Measurements from ENCODE around the gene DDX20. TPM values are rescaled to one million over a fixed set of nuclear protein-coding genes. Genes with fewer than 3 reads are reported as not detected.

Gene DDX20
- total RNA-seq, 1 donor from 2014 or later: 12.8 TPM

DNA sequence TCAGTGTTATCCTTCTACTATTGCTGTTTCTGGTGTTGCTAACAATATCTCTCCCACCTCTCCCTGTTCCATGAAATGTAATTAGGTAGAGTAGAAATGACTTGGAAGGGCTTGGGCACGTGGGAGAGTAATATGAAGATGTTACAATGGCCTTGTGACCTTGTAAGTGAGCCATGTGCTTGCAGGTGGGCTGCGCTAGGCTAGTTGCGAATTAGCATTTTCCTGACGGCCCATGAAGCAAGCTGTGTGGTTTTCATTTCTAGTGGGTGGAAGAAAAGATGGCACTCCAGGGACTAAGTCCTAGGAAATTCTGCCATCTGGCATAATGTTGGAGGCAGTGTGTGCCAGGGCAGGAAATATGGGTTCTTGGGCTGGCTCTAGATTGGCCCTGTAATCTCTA is 7.8 kb upstream of the DDX20 start:
- DNase-seq: no peak

DNA sequence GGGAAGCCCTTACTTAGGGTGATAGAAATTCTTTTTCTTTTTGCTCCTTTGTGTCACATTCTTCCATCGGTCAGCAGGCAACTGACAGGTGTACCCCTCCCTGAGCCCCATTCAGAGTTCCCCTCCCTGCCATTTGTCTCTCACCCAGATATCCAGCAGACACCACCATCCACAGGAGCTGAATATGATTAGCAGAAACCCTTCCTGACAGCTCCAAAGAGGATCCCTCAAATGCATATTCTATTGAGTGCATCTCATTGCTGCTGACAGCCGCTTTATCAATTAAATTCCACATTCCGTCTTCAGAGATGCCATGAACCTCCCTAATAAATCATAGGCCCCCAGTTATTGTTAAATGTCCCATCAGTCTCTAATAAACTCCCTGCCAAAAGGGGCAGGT is 6.1 kb upstream of the DDX20 start:
- DNase-seq: no peak

DNA sequence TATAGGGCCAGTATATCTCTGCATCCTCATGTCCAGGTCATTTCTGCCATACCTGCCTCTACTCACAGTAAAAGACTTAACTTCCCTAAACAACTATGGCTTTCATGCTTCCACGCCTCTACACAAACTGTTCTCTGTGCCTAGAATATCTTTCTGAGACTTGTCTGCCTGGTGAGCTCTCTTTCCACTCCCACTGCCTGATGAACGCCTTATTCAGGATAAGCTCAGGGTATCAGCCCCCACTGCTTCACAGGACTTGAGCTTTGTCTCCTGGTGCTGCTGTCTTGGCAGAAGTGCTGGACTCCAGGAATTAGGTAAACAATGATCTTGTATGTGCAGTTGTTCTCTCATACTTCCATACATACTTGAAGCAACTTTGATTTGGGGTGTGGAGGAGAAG is 4.8 kb upstream of the DDX20 start:
- DNase-seq: no peak

DNA sequence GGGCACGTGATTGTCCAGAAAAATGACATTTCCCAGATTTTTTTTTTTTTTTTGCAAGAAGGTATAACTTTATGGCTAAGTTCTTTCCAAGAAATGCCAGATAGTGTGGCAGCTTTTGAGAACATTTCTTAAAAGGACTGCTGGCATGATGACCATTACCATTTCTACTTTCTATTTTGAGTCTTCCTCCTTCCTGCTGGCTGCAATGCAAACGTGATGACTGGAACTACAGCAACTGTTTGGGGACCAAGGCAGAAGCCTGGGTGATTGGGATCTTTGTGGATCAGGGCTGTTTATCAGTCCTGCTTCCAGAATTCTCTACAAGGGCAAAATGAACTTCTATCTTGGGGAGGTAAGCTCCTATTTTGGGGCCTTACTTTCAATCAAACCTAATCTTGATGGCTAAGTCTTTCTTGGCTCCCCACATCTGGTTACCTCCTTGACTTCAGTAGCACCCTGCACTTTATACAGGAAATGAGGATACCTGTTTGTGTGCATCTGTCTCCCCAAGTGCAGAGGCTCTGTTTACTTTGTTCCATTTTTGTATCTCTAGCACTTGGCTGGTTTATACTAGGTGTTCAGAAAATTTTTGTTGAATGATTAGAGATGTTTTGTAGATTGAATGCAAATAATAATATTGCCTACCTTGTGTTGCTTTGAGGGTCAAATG is 3.7 kb upstream of the DDX20 start:
- no peak for DNase-seq

DNA sequence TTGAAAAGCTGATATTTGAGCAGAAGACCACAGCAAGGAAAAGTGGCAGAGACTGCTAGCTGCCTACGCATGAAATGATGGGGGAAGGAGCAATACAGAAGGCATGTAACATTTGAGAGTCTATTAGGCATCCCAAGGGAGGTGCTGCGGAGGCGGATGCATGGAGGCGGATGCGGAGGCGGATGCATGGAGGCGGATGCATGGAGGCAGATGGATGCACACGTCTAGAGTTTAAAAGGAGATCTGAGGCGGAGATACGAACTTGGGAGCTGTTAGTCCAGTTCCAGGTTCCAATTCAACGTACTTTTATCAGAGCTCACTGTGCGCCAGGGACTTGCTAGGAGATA is 744 bp upstream of the DDX20 start:
- DNase-seq: peak; percentile 88

DNA sequence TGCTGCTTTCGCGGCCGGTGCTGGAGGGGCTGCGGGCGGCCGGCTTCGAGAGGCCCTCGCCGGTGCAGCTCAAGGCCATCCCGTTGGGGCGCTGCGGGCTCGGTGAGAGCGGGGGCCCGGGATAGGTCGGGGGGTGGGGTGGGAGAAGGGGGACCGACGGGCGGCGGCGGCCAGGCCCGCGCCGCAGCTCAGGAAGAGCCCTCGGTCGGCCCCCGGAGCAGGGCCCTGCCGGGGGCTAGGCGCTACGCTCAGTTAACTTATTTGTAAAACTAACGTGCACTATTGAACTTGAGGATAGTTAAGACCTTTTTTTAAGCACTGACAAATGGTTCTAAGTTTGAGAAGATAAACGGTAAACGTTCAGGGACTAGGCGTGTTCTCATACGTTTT is 418 bp downstream of the DDX20 start:
- no peak for DNase-seq

DNA sequence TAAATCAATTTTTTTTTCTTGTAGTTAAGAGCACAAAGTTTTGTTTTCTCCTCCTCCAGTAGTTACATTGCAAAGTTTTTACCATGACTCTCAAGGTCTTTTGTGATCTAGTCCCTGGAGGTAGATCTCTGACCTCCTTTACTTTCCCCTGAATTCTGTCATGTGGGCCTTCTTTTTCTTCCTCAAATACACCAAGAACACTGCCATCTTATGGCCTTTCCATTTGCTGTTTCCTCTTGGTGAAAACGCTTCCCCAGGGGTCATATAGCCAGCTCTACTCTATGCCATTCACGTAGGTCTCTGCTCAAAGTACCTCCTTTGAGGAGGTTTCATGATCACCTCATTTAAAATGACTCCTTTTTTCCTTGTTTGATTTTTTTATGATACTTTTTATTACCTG is 2.7 kb downstream of the DDX20 start:
- DNase-seq: no peak

DNA sequence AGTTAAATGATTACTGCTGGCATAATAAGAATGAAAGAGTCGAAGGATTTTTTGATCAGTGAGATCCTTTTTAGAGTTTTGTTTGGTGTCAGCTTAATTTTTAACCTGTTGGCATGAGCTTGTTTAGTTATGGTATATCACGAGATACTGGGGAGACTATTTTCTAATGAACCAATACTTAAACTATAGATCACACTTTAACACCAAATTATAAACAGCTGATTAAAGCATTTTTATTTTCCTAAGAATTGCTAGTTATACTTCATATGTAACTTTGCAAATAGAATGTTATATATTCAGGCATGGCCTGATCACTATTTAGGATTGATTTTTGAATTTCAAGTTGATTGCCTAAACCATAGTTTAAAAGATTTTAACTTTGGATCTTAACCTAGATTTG is 6.0 kb downstream of the DDX20 start:
- DNase-seq: no peak

DNA sequence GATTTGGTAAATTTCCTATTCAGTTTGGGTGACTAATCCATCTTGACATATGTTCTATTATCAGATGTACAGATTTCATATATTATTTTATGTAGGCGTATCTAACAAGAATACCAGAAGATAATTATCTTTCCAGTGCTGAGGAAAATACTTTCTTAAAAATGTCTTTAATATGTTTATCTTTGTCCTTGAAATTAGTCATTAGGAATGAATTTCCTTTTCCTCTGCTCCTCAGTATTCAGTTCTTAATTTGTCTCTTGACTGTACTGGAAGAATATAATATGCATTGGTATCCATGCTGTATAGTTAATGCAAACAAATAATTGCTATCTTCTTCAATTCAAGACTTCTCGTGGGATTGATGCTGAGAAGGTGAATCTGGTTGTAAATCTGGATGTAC is 6.6 kb downstream of the DDX20 start:
- no peak for DNase-seq

DNA sequence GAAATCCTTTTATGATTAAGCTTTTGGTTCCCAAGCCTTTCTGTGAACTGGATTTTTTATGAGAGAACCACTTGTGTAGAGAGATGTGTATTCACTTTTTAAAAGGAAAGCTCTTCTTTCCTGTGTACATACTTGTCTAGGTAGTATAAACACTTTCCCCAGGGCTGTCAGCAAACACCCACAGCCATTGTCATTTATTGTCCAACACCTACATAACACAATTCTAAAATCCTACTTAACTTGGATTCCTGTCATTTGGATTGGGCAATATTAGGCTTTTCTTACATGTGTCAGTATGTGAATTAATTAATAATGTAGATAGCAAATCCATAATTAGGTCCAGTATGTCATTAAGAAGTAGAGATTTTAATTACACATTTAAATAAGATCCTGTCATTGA is 12.3 kb downstream of the DDX20 start:
- DNase-seq: no peak

DNA sequence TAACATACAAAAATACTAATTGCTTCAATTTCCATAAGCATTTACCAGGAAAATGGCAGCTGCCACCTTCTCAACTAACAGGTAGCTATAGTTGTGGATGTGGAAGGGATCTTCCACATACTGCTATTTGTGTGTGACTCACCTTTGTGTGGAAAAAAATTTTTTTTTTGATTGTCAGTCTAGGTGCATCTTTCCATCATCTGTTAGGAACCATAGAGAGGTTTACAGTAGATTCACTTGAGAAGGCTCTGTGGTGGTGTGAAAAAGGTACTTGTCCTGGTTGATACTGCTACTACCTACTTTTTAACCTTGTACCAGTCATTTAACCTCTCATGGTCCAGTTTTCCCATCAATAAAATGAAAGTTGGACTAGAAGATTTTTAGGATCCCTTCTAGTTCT is 12.9 kb downstream of the DDX20 start:
- DNase-seq: no peak

DNA sequence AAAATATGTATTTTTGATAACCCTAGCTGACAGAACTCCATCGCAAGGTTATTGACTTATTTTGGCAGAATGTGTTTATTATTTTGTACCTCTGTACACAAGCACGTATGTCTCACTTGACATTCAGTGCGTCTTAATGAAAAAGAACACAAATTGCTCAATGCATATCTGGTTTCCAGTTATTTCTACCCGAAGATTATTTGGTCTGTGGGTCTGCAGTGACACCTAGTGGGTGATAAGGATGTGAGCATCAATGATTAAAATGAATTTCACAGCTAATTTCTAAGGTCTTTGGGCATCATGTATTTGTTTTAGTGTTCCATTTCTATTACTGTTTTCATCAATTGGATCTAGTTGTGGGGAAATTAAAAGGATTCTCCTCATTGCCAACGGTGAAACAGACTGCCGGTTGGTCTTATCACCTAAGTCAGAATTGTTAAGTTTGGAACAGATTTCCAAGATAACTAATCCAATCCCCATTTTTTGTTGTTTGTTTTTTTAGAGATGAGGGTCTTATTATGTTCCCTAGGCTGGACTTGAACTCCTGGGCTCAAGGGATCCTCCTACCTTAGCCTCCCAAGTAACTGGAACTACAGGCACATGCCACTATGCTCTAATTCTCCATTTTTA is 13.9 kb downstream of the DDX20 start:
- peak; percentile 64 for DNase-seq

DNA sequence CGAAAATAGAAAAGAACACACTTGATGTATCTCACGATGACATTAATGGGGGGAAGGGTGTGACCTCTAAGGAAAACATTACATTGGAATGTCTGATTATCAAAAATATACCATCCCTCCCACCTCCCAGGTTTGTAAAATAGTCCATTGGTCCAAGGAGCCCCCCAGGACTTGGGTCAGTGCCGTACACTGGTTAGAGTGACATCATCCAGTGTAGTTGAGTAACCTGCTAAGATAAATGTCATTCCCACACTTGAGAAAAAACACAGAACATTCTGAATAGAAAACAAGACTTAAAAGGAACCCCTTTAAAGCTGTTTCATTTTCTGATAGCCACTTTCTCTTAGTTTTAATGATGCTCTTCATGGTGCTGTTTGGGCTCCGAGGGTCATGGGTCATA is 15.2 kb downstream of the DDX20 start:
- no peak for DNase-seq

DNA sequence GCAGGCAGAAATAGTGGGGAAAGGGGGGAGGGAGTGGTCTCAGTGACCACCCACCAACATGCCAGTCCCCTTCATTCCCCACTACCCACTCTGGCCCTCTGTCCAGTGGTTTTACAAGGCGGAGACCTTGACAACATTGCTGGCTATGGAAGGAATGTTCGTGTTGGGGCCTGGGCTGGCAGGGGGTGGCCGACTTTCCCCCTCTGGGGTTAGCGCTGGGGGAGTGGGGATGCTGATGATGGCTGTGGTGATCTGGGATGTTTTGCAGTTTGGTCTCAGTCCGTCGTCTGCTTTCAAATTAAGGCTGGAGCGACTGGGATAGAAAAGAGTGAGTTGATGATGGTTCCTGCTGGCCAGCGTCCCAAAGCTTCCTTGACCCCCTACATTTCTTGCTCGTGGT is 20.3 kb downstream of the DDX20 start:
- DNase-seq: no peak

DNA sequence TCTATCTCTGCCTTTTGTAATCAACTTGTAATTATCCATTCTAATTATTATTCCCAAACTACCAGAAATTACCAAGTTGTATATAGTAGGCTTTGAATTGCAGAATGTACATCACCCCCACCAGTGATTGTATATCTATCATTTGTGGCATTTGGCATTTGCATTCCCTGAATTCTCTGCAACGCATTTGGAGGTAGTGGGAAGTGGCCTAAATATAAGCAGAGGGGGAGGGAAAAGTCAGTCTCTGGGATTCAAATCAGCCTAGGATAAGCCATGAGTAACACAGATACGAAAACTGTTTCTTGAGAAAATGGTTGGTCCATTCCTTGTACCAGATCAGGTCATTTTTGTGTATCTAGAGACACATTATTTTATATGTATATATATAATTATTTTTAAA is 20.7 kb downstream of the DDX20 start:
- DNase-seq: no peak

DNA sequence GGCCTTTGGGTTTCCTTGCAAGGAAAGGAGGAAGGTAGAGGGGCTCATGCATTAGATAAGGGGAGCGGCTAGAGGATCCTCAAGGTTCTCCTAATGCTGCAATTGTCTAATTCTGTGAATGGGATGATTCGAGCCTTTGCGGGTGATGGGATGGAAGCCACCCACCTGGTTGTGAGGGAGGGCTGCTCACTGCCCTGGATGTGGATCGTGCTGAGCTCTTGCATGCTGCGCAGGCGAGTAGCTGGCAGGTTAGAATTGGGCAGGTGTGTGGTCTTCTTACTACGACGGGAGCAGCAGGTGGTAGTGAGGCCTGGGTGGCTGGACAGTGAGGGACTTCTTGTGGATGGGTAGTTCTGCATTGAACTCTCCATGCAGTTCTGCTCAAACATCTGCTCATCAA is 21.2 kb downstream of the DDX20 start:
- no peak for DNase-seq

DNA sequence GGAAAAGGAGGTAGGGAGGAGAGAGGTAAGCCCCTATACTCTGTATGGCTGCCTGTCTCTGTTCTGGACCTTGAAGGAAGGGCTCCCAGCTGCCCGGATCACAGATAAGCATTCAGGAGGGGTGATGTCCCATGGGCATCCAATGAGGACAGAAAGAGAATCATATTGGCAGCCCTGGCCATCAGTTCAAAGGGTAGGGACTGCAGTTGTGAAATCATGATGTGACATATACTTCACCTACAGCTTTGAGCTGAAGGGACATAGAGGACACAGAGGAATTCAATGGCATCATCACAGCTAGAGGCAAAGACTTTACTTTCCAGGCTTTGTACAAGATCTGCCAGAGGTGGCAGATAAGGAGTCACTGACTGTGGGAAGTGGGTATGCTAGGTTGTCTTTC is 21.6 kb downstream of the DDX20 start:
- no peak for DNase-seq

DNA sequence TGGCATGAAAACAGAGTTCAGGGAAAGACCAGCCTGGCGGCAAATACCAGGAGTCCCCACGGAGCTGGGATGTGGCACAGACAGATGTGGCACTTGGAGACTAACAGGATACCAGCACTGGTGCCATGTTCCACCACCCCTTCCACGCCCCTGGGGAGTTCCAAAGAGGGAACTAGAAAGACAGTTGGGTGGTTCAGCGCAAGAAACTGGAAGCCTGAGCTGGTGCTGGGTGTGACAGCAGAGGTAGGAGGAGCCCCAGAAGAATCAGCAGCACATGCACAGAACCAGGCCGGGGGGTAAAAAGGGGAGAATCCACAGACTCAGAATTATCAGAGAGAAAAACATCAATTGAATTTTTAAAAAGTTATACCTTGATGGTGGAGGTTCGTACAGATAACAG is 22.4 kb downstream of the DDX20 start:
- no peak for DNase-seq

DNA sequence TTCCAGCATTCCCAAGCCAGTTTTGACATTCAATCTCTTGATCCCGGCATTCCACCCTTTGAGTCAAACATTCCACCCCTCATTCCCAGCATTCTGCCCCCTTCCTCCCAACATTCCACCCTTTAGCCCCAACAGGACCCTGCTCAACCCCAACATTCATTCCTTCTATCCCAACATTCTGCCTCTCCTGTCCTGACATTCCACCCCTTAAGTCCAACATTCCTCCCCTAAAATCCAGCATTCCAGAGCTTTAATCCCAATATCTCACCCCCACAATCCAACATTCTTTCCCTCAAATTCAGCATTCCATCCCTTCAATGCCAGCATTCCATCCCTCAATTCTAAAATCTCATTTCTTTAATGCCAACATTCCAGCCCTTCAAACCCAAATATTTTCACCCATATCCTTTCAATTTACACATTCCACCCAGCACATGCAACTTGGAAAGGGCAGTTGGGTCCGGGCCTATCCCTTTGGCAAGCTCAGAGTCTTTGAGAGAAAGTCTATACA is 22.9 kb downstream of the DDX20 start:
- no peak for DNase-seq

DNA sequence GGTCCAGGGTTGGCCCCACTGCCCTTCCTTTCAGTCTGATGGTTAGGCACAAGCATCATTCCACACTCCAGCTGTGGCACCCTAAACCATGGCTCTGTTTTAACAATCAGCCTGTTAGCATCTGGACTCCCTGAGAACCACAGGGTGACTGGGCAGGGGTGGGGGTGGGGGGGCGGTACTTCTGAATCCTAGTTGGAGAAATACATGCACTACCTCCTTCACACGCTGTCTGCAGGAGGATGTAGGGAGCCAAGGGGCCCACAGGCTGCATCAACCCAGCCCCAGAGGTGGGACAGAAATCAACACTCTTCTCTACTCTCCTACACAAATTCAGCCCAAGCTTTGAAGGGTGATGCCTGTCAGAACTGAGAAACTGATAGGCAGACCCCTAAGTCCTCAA is 23.8 kb downstream of the DDX20 start:
- DNase-seq: no peak

DNA sequence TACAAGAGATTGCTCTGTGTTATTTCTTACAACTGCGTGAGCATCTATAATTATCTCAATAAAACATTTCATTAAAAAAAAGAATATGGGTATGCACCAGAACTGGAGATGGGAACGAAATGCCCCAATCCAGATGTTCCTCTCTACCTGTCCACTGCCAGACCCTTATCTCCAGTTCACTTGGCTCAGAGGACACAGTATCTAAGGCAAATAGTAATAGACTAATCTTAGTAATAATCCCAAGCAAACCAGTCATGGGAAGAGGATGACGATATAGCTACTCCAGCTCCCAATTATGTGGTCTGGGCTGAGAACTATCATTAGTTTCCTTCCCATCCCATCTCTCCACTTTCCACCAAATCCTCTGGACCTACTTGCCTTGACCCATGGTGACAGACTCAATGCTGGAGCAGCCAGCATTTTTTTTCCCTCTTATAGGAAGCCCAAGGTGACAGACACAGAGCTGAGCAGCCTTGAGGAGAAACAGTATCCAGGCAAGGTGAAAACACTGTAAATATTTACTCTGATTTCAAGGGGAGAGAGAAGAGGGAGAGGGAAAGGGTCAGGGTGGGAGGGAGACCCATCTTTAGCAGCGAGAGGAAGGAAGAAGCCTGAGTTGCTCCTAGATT is 28.7 kb downstream of the DDX20 start:
- no peak for DNase-seq

DNA sequence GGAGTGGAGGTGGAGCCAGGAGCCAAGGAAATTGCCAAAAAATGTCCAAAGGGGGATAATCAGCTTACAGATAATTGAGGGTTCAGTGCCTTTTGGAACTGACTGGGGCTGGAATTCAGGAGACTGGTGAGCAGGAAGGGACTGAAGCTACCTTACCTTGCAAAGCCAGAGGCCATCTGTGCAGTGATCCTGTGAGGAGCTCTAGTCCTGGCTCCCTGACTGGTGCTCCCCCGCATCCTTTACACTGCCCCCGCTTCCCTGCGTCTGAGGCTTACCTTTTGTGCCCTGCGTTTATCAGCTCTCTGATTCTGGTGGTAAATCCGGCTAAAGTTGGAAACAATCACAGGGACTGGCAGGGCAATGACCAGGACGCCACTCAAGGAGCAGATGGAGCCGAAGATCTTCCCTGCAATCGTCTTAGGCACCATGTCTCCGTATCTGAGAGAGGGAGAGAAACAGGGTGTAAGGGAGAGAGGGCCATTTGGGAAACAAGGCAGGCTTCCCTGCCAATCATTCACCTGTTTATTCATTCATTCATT is 31.0 kb downstream of the DDX20 start:
- no peak for DNase-seq

DNA sequence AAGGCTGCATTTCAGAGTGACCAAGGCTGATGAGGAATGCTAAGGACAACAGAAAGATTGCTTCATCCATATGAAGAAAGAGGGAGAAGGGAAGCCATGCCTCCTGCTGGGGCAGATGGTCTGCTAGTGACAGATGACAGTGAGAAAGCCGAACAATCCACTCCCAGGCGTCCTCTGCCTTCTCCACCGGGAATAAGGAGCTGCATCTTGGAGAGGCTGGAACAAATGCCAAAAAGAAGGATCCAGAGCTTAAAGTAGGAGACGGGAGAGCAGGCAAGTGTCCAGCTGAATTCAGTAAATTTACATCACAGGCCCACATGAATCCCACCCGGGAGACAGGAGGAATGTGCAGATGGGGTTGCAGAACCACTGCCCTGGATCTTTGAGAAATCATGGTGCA is 33.4 kb downstream of the DDX20 start:
- DNase-seq: no peak
